Fibroblast of skin of left biceps (primary cell): ENCODE measurements around the gene TAAR1.
"Not testable (repeated sequence)": the region's sequence is repeated elsewhere in the genome, so short reads cannot be mapped to it uniquely, and the experiment has no call there.

Source experiments
- DNase-seq, 2 experiments: peaks; one replicate each; pipeline ENCODE4 v3.0.0-alpha.2; 2013; ENCODE audit warnings: low read depth in 2 of 2

Gene TAAR1

GRCh38 chr6:132659082-132659481, at the start of gene TAAR1:
Gene TAAR1 (minus strand): TSS chr6:132659182. CDS start chr6:132646003, 13,179 bp downstream.
- no peak for DNase-seq

GRCh38 chr6:132708771-132709170, 49.8 kb upstream of the TAAR1 start:
- DNase-seq: no peak

- no peak for DNase-seq
These were observed 49.0 kb upstream of the TAAR1 start for GRCh38 chr6:132708002-132708401.

- DNase-seq: not testable (repeated sequence)
These were observed 47.8 kb upstream of the TAAR1 start for GRCh38 chr6:132706756-132707155.

- no peak for DNase-seq
These were observed 45.0 kb upstream of the TAAR1 start for GRCh38 chr6:132703936-132704335.

- no peak for DNase-seq
These were observed 39.6 kb upstream of the TAAR1 start for GRCh38 chr6:132698608-132699007.

- no peak for DNase-seq
These were observed 36.8 kb upstream of the TAAR1 start for GRCh38 chr6:132695773-132696172.

- no peak for DNase-seq
These were observed 34.5 kb upstream of the TAAR1 start for GRCh38 chr6:132693478-132693877.

- DNase-seq: no peak
These were observed 31.7 kb upstream of the TAAR1 start for GRCh38 chr6:132690678-132691077.

- DNase-seq: no peak
These were observed 28.3 kb upstream of the TAAR1 start for GRCh38 chr6:132687306-132687705.

- DNase-seq: no peak
These were observed 27.5 kb upstream of the TAAR1 start for GRCh38 chr6:132686531-132686930.

- no peak for DNase-seq
These were observed 26.0 kb upstream of the TAAR1 start for GRCh38 chr6:132685009-132685408.

GRCh38 chr6:132684272-132684671, 25.3 kb upstream of the TAAR1 start:
- no peak for DNase-seq

- no peak for DNase-seq
These were observed 24.6 kb upstream of the TAAR1 start for GRCh38 chr6:132683543-132683942.

- DNase-seq: not testable (repeated sequence)
These were observed 20.1 kb upstream of the TAAR1 start for GRCh38 chr6:132679094-132679493.

- no peak for DNase-seq
These were observed 16.8 kb upstream of the TAAR1 start for GRCh38 chr6:132675749-132676148.

GRCh38 chr6:132675002-132675401, 16.0 kb upstream of the TAAR1 start:
- DNase-seq: no peak

GRCh38 chr6:132673376-132674094, 14.6 kb upstream of the TAAR1 start:
- DNase-seq: no peak

GRCh38 chr6:132671295-132671694, 12.3 kb upstream of the TAAR1 start:
- DNase-seq: no peak

GRCh38 chr6:132669690-132670291, 10.8 kb upstream of the TAAR1 start:
- DNase-seq: no peak

GRCh38 chr6:132666118-132666517, 7.1 kb upstream of the TAAR1 start:
- no peak for DNase-seq

GRCh38 chr6:132664309-132665034, 5.5 kb upstream of the TAAR1 start:
- DNase-seq: no peak

GRCh38 chr6:132663661-132664060, 4.7 kb upstream of the TAAR1 start:
- no peak for DNase-seq
